Lower lobe of right lung (tissue), 2 donors: ENCODE data around the gene PMM1. TPM values are rescaled to one million over a fixed set of nuclear protein-coding genes. Genes with fewer than 3 reads are reported as not detected.

Experiments used
- ATAC-seq, 2 donors: fragments of 200-7000 bp; cut with Tn5 transposase; one replicate each; pipeline ENCODE4 v1.9.1; 2020 to 2022; ENCODE audit warnings: mild to moderate bottlenecking in 2 of 2, moderate library complexity in 2 of 2
- DNase-seq: peaks from one replicate; pipeline ENCODE4 v3.0.0-alpha.2; 2020
- H3K27ac ChIP-seq: fragments of 200-600 bp; one replicate; pipeline ENCODE4 v1.8.0; 2022
- H3K27me3 ChIP-seq: fragments of 200-600 bp; one replicate; pipeline ENCODE4 v1.8.0; 2022; ENCODE audit warnings: low read depth
- H3K36me3 ChIP-seq: fragments of 200-600 bp; one replicate; pipeline ENCODE4 v1.8.0; 2022; ENCODE audit warnings: mild to moderate bottlenecking
- H3K4me1 ChIP-seq: fragments of 200-600 bp; one replicate; pipeline ENCODE4 v1.8.0; 2022
- H3K4me3 ChIP-seq: fragments of 200-600 bp; one replicate; pipeline ENCODE4 v1.8.0; 2022; ENCODE audit warnings: mild to moderate bottlenecking
- H3K9me3 ChIP-seq: fragments of 200-600 bp; one replicate; pipeline ENCODE4 v1.8.0; 2022
- CTCF ChIP-seq: fragments of 200-600 bp; IDR thresholded peaks from one replicate; pipeline ENCODE4 v1.8.0; 2022; ENCODE audit warnings: antibody characterized with exemption, mild to moderate bottlenecking
- intact Hi-C: fragments of 100-400 bp; cut with DNase I; formaldehyde crosslinking; loops from one replicate; pipeline ENCODE4 v1.11.0; 2022
- total RNA-seq: library from RNA; stranded (reverse); fragmentation: NEBNext Ultra II Directional; extraction: Animal tissue kit (Norgen Biotek cat#: 25700); gene quantifications from one replicate; pipeline ENCODE4 v1.2.1, GENCODE V29; 2021
- donor health status: DM: no; HTN: yes; CAD: no; lungs with severe emphysema.

Gene PMM1
- total RNA-seq, 1 donor from 2014 or later: 47.3 TPM

GRCh38 chr22:41539146-41540005, 50.3 kb downstream of the PMM1 start:
- H3K36me3 ChIP-seq: peaks cover 40% of the 10 kb centered on the region
- no peak overlapping the region for H3K4me3 ChIP-seq
- H3K9me3 ChIP-seq: no peaks in the 10 kb centered on the region
- no peaks in the 10 kb centered on the region for H3K27me3 ChIP-seq
- TF ChIP-seq CTCF: no peak
- ATAC-seq: no peak
- peaks cover 24% of the 10 kb centered on the region for H3K4me1 ChIP-seq
- no peak overlapping the region for H3K27ac ChIP-seq
- no peak for DNase-seq
- intact Hi-C loops: loop anchor here (10.0 kb wide), 1 partner anchor 55 kb away; no protein-coding TSS in a partner anchor

GRCh38 chr22:41538583-41538982, 51.1 kb downstream of the PMM1 start:
- no peak for DNase-seq
- Histone ChIP-seq H3K4me1 (peaks cover 23% of the 10 kb centered on the region), H3K27ac (no peak overlapping the region), H3K9me3 (no peaks in the 10 kb centered on the region), H3K27me3 (no peaks in the 10 kb centered on the region), H3K36me3 (peaks cover 44% of the 10 kb centered on the region), H3K4me3 (no peak overlapping the region)
- ATAC-seq: no peak
- no peak for TF ChIP-seq CTCF
- intact Hi-C loops: no loop called here

GRCh38 chr22:41537203-41537602, 52.4 kb downstream of the PMM1 start:
- intact Hi-C loops: no loop called here
- Histone ChIP-seq H3K27ac (no peak overlapping the region), H3K9me3 (no peaks in the 10 kb centered on the region), H3K27me3 (no peaks in the 10 kb centered on the region), H3K4me3 (no peak overlapping the region), H3K4me1 (peaks cover 9% of the 10 kb centered on the region), H3K36me3 (peaks cover 53% of the 10 kb centered on the region)
- TF ChIP-seq CTCF: no peak
- DNase-seq (no peak), ATAC-seq (no peak)

GRCh38 chr22:41535244-41535643, 54.4 kb downstream of the PMM1 start:
- intact Hi-C loops: no loop called here
- no peak for ATAC-seq
- no peak overlapping the region for H3K27ac ChIP-seq
- DNase-seq: no peak
- H3K4me1 ChIP-seq: no peaks in the 10 kb centered on the region
- H3K4me3 ChIP-seq: no peak overlapping the region
- H3K27me3 ChIP-seq: no peaks in the 10 kb centered on the region
- H3K9me3 ChIP-seq: no peaks in the 10 kb centered on the region
- no peak for TF ChIP-seq CTCF
- peaks cover 66% of the 10 kb centered on the region for H3K36me3 ChIP-seq

- no peaks in the 10 kb centered on the region for H3K4me1 ChIP-seq
- H3K27me3 ChIP-seq: no peaks in the 10 kb centered on the region
- H3K36me3 ChIP-seq: peaks cover 65% of the 10 kb centered on the region
- intact Hi-C loops: no loop called here
- no peak for DNase-seq
- H3K4me3 ChIP-seq: no peak overlapping the region
- H3K9me3 ChIP-seq: no peaks in the 10 kb centered on the region
- TF ChIP-seq CTCF: no peak
- no peak for ATAC-seq
- no peak overlapping the region for H3K27ac ChIP-seq
These were observed 55.4 kb downstream of the PMM1 start for GRCh38 chr22:41534219-41534618.
